ENCODE results near the gene MSL1. TPM values are rescaled to one million over a fixed set of nuclear protein-coding genes. Genes with fewer than 3 reads are reported as not detected.

The MSL1 gene
- total and polyA plus RNA-seq, 2 of the 13 experiments (the other 11 are each of a cell fraction or from before 2014, with no cell fraction given): 63.8 to 88.5 TPM

GRCh38 chr17:40100669-40101366 lies 21.0 kb upstream of the MSL1 start (continued):
- TF ChIP-seq ZNF710 (CRISPR knock-in tag; IDR thresholded peaks at IDR 0.05; ENCODE audit: borderline replicate concordance): peak; percentile 28; the same call in 1 of the 2 replicates
- TF ChIP-seq ZNF615 (CRISPR knock-in tag; IDR thresholded peaks at IDR 0.05; ENCODE audit: borderline replicate concordance): no peak; the same call in 1 of the 2 replicates
- peak; percentile 39 for TF ChIP-seq RAD21 (CRISPR knock-in tag; IDR thresholded peaks at IDR 0.05)
- TF ChIP-seq HOXA5 (CRISPR knock-in tag; IDR thresholded peaks at IDR 0.05): peak; percentile 99
- TF ChIP-seq ZSCAN9 (CRISPR knock-in tag; IDR thresholded peaks at IDR 0.05; ENCODE audit: borderline replicate concordance): peak; percentile 99
- peak; percentile 44 for TF ChIP-seq FOXP1 (IDR thresholded peaks at IDR 0.05)
- TF ChIP-seq FOXP1 (CRISPR knock-in tag; IDR thresholded peaks at IDR 0.05): peak; percentile 61; the same call in 1 of the 2 replicates
- TF ChIP-seq ZNF225 (CRISPR knock-in tag; IDR thresholded peaks at IDR 0.05): peak; percentile 98; the same call in 1 of the 2 replicates
- no peak for TF ChIP-seq LCORL (IDR thresholded peaks at IDR 0.05)
- TF ChIP-seq LCORL (CRISPR knock-in tag; IDR thresholded peaks at IDR 0.05): peak; percentile 95
- TF ChIP-seq ZNF207 (IDR thresholded peaks at IDR 0.05; ENCODE audit: borderline replicate concordance): no peak
- peak; percentile 94; the same call in 1 of the 2 replicates for TF ChIP-seq ZBTB42 (CRISPR knock-in tag; IDR thresholded peaks at IDR 0.05)
- peak; percentile 67; the same call in 1 of the 2 replicates for TF ChIP-seq ZNF562 (CRISPR knock-in tag; IDR thresholded peaks at IDR 0.05; ENCODE audit: borderline replicate concordance)
- TF ChIP-seq TOPORS (CRISPR knock-in tag; IDR thresholded peaks at IDR 0.05): peak; percentile 80
- TF ChIP-seq ZNF280B (CRISPR knock-in tag; IDR thresholded peaks at IDR 0.05; ENCODE audit: borderline replicate concordance): peak; percentile 98
- no peak for TF ChIP-seq ZNF549 (CRISPR knock-in tag; IDR thresholded peaks at IDR 0.05)
- peak; percentile 73; the same call in 1 of the 2 replicates for TF ChIP-seq CHCHD3 (CRISPR knock-in tag; IDR thresholded peaks at IDR 0.05)
- peak; percentile 99 for TF ChIP-seq PAX8 (CRISPR knock-in tag; IDR thresholded peaks at IDR 0.05; ENCODE audit: borderline replicate concordance)
- peak; percentile 93; the same call in 1 of the 2 replicates for TF ChIP-seq SPEN (CRISPR knock-in tag; IDR thresholded peaks at IDR 0.05; ENCODE audit: low read depth)
- TF ChIP-seq ZNF709 (CRISPR knock-in tag; IDR thresholded peaks at IDR 0.05): peak; percentile 98
- peak; percentile 87; the same call in 1 of the 2 replicates for TF ChIP-seq DR1 (CRISPR knock-in tag; IDR thresholded peaks at IDR 0.05)
- no peak for TF ChIP-seq DDIT3 (CRISPR knock-in tag; IDR thresholded peaks at IDR 0.05)
- peak; percentile 98 for TF ChIP-seq ZIK1 (CRISPR knock-in tag; IDR thresholded peaks at IDR 0.05; ENCODE audit: borderline replicate concordance, low read depth)
- peak; percentile 93 to 98 for TF ChIP-seq EP300 (IDR thresholded peaks at IDR 0.05; ENCODE audit: low read depth in 2 of 2, low read length in 2 of 2)
- TF ChIP-seq EP300 (CRISPR knock-in tag; IDR thresholded peaks at IDR 0.05; ENCODE audit: borderline replicate concordance): peak; percentile 89
- TF ChIP-seq ZBTB37 (CRISPR knock-in tag; IDR thresholded peaks at IDR 0.05): peak; percentile 92; the same call in 1 of the 2 replicates
- peak; percentile 95 for TF ChIP-seq RFXAP (CRISPR knock-in tag; IDR thresholded peaks at IDR 0.05; ENCODE audit: borderline replicate concordance)
